ENCODE results near the gene LEP.

DNA sequence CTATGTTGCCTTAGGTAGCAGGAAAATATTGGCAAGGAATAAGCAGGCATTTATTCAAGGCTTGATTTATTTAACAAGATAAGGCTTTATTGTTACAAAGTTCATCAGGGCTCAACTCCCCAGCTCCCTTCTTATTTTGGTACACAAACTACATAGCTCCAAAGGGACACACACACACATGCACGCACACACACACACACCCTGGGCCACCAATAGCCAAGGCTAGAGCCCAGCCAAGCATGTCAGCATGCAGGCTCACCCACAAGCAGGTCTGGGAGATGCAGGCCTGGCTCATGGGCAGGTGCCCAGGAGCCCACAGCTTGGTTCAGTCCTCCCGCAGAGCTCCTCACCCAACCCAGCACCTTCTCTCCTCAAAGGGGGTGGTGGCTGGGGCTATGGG, 23.4 kb downstream of the LEP start:
- TF ChIP-seq, protein P1, sequence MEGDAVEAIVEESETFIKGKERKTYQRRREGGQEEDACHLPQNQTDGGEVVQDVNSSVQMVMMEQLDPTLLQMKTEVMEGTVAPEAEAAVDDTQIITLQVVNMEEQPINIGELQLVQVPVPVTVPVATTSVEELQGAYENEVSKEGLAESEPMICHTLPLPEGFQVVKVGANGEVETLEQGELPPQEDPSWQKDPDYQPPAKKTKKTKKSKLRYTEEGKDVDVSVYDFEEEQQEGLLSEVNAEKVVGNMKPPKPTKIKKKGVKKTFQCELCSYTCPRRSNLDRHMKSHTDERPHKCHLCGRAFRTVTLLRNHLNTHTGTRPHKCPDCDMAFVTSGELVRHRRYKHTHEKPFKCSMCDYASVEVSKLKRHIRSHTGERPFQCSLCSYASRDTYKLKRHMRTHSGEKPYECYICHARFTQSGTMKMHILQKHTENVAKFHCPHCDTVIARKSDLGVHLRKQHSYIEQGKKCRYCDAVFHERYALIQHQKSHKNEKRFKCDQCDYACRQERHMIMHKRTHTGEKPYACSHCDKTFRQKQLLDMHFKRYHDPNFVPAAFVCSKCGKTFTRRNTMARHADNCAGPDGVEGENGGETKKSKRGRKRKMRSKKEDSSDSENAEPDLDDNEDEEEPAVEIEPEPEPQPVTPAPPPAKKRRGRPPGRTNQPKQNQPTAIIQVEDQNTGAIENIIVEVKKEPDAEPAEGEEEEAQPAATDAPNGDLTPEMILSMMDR (IDR thresholded peaks at IDR 0.05): no peak
- TF ChIP-seq POLR2A (IDR thresholded peaks at IDR 0.05): no peak

Measured in adrenal gland (tissue), 5 donors.